Measurements from ENCODE around the gene HBE1. TPM values are rescaled to one million over a fixed set of nuclear protein-coding genes. Genes with fewer than 3 reads are reported as not detected.
"Not testable (repeated sequence)": the region's sequence is repeated elsewhere in the genome, so short reads cannot be mapped to it uniquely, and the experiment has no call there.

HBE1 gene
- total and polyA plus RNA-seq, 9 of the 15 experiments (the other 6 are each of a cell fraction or from before 2014, with no cell fraction given), result 612 to 10,250 (median 2,181) TPM

GRCh38 chr11:5297721-5298323 is 28.1 kb upstream of the HBE1 start (continued):
- TF ChIP-seq ZNF253 (CRISPR knock-in tag; conservative IDR thresholded peaks at IDR 0.05), result no peak
- TF ChIP-seq TCF3 (CRISPR knock-in tag; IDR thresholded peaks at IDR 0.05), result peak; percentile 53
- peak; percentile 7; the same call in 1 of the 2 replicates for TF ChIP-seq EP300 (IDR thresholded peaks at IDR 0.05; ENCODE audit: low read length)
- TF ChIP-seq CBFA2T2 (conservative IDR thresholded peaks at IDR 0.05), result peak; percentile 74
- no peak for TF ChIP-seq ZFPM2 (CRISPR knock-in tag; IDR thresholded peaks at IDR 0.05)
- no peak for TF ChIP-seq PHF8 (IDR thresholded peaks at IDR 0.05; ENCODE audit: borderline replicate concordance, low read length)
- TF ChIP-seq CBFA2T3 (IDR thresholded peaks at IDR 0.05), result peak; percentile 84

- FAIRE-seq, result not testable (repeated sequence)
- WGBS (ENCODE audit: insufficient coverage, low coverage, missing lambda C conversion rate), result 98% methylated on average over 25 of the region's 41 CpGs
Observed at GRCh38 chr11:5294342-5294995, 24.7 kb upstream of the HBE1 start.

More at GRCh38 chr11:5294342-5294995, 24.7 kb upstream of the HBE1 start:
- TF ChIP-seq RBM22 (IDR thresholded peaks at IDR 0.05; ENCODE audit: low read depth, low read length, poor library complexity, severe bottlenecking) (peak; percentile 77), POLR2G (IDR thresholded peaks at IDR 0.05; ENCODE audit: low read depth, low read length) (peak; percentile 61)
- H3K27me3 ChIP-seq (ENCODE audit: control insufficient read depth in 2 of 2, insufficient read depth in 2 of 2, low read length in 2 of 2); CTCF ChIA-PET (ENCODE audit: low intra/inter-chr PET ratio); ATAC-seq; DNase-seq (ENCODE audit: extremely low read depth in 1 of 4, low spot score in 3 of 4); H3K4me3 ChIP-seq; POLR2A ChIA-PET; in situ Hi-C loops (cut with MboI); H3K9me3 ChIP-seq (replicated peaks; ENCODE audit: control insufficient read depth, insufficient read depth, low read depth, low read length); H3K9ac ChIP-seq (ENCODE audit: insufficient read depth in 1 of 2, low read depth in 2 of 2, low read length in 2 of 2); H4K20me1 ChIP-seq (replicated peaks; ENCODE audit: control insufficient read depth, insufficient read depth, low read length); H3K9me1 ChIP-seq (ENCODE audit: control insufficient read depth, insufficient read depth, low read length); H3K4me2 ChIP-seq (ENCODE audit: insufficient read depth, low read length); H3K27ac ChIP-seq (ENCODE audit: extremely low read depth, low read depth, low read length); H2AFZ ChIP-seq (ENCODE audit: low read depth, low read length); BruUV-seq (replicated peaks): not testable (repeated sequence)
- peaks cover 38% of the 10 kb centered on the region for H3K36me3 ChIP-seq (ENCODE audit: control insufficient read depth, insufficient read depth, low read length)
- peaks cover 37% of the 10 kb centered on the region for H3K79me2 ChIP-seq (ENCODE audit: control insufficient read depth, insufficient read depth, low read length)
- H3K4me1 ChIP-seq (replicated peaks in 1 of 2; ENCODE audit: control insufficient read depth in 2 of 2, insufficient read depth in 2 of 2, low read length in 2 of 2), result peaks cover 13 to 39% of the 10 kb centered on the region in 2 experiments; a peak in 4 of 5 replicates
- intact Hi-C loops (cut with micrococcal nuclease), result loop anchor here (5.0 kb wide), 1 partner anchor 263 kb away; no protein-coding TSS in a partner anchor

Data from K562 (cell line).